NCI-H1436 (cell line): ENCODE results near the gene CYP39A1.

Experiments used
- DNase-seq: peaks from one replicate; lab custom pipeline; 2025; lab: John Stamatoyannopoulos, UW

Gene CYP39A1

GRCh38 chr6:46590765-46591164 is 61.9 kb downstream of the CYP39A1 start:
- no peak for DNase-seq

GRCh38 chr6:46586906-46587305 is 65.7 kb downstream of the CYP39A1 start:
- no peak for DNase-seq

- no peak for DNase-seq
These were observed 68.0 kb downstream of the CYP39A1 start for GRCh38 chr6:46584586-46584985.

GRCh38 chr6:46583721-46584120 is 68.9 kb downstream of the CYP39A1 start:
- DNase-seq, result no peak

- DNase-seq, result no peak
These were observed 69.5 kb downstream of the CYP39A1 start for GRCh38 chr6:46583081-46583480.

- no peak for DNase-seq
These were observed 71.0 kb downstream of the CYP39A1 start for GRCh38 chr6:46581459-46582177.

- DNase-seq, result no peak
These were observed 77.1 kb downstream of the CYP39A1 start for GRCh38 chr6:46575530-46575929.

GRCh38 chr6:46573140-46573539 is 79.5 kb downstream of the CYP39A1 start:
- no peak for DNase-seq

GRCh38 chr6:46565531-46565930 is 87.1 kb downstream of the CYP39A1 start:
- DNase-seq, result no peak

GRCh38 chr6:46563924-46564323 is 88.7 kb downstream of the CYP39A1 start:
- DNase-seq, result no peak

- no peak for DNase-seq
These were observed 96.6 kb downstream of the CYP39A1 start for GRCh38 chr6:46556053-46556452.

GRCh38 chr6:46555129-46555528 is 97.5 kb downstream of the CYP39A1 start:
- DNase-seq, result no peak

- no peak for DNase-seq
These were observed 103.5 kb downstream of the CYP39A1 start for GRCh38 chr6:46549155-46549554.

- no peak for DNase-seq
These were observed 111.1 kb downstream of the CYP39A1 start for GRCh38 chr6:46541556-46541955.

- DNase-seq, result no peak
These were observed 112.8 kb downstream of the CYP39A1 start for GRCh38 chr6:46539866-46540265.

- no peak for DNase-seq
These were observed 113.7 kb downstream of the CYP39A1 start for GRCh38 chr6:46538800-46539480.

GRCh38 chr6:46530896-46531295 is 121.7 kb downstream of the CYP39A1 start:
- DNase-seq, result no peak

GRCh38 chr6:46528961-46529750 is 123.5 kb downstream of the CYP39A1 start:
- no peak for DNase-seq

- DNase-seq, result no peak
These were observed 126.0 kb downstream of the CYP39A1 start for GRCh38 chr6:46526607-46527006.

- DNase-seq, result no peak
These were observed 127.0 kb downstream of the CYP39A1 start for GRCh38 chr6:46525583-46525982.

GRCh38 chr6:46521464-46521971 is 131.1 kb downstream of the CYP39A1 start:
- no peak for DNase-seq

- DNase-seq, result no peak
These were observed 135.4 kb downstream of the CYP39A1 start for GRCh38 chr6:46517202-46517601.

- no peak for DNase-seq
These were observed 139.1 kb downstream of the CYP39A1 start for GRCh38 chr6:46513533-46513932.
